Measurements from ENCODE around the gene LMBRD1. TPM values are rescaled to one million over a fixed set of nuclear protein-coding genes. Genes with fewer than 3 reads are reported as not detected.

The LMBRD1 gene
- polyA plus RNA-seq, 2 of the 4 experiments (the other 2 are of a cell fraction) = 14.1 to 23.8 TPM

DNA sequence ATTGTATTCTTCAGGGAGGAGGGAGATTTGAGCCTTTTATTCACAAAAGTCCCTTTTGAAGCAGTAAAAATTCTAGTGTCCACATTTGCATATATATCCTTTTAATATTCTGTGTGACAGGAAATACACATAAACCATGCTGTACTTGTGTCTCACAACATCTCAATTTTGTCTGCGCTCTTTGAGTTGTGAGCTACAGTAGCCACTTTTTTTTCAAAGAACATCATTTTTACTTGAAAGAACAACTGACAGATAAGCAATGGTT lies 21.3 kb downstream of the LMBRD1 start:
- H3K9me3 ChIP-seq = no peaks in the 10 kb centered on the region
- TF ChIP-seq EP300 (IDR thresholded peaks at IDR 0.05) (no peak), FOSL2 (IDR thresholded peaks at IDR 0.05) (no peak), FOSL2 (CRISPR knock-in tag; IDR thresholded peaks at IDR 0.05) (no peak), TP53 (CRISPR knock-in tag; IDR thresholded peaks at IDR 0.05) (no peak), POLR2AphosphoS2 (conservative IDR thresholded peaks at IDR 0.05; ENCODE audit: low read length) (no peak), RCOR1 (IDR thresholded peaks at IDR 0.05; ENCODE audit: low read depth, low read length) (no peak), JUN (IDR thresholded peaks at IDR 0.05) (no peak), GATA3 (IDR thresholded peaks at IDR 0.05; ENCODE audit: borderline replicate concordance) (no peak), FOSB (CRISPR knock-in tag; IDR thresholded peaks at IDR 0.05) (no peak), NR3C1 (IDR thresholded peaks at IDR 0.05) (no peak), TFCP2L1 (CRISPR knock-in tag; IDR thresholded peaks at IDR 0.05) (no peak), CEBPB (IDR thresholded peaks at IDR 0.05) (no peak), FOXS1 (CRISPR knock-in tag; IDR thresholded peaks at IDR 0.05) (no peak), MAZ (IDR thresholded peaks at IDR 0.05; ENCODE audit: borderline replicate concordance, low read depth, low read length) (no peak), ZNF302 (CRISPR knock-in tag; IDR thresholded peaks at IDR 0.05) (no peak), EHF (CRISPR knock-in tag; IDR thresholded peaks at IDR 0.05) (no peak), ZC3H11A (IDR thresholded peaks at IDR 0.05) (no peak)
- TF ChIP-seq, protein P1, sequence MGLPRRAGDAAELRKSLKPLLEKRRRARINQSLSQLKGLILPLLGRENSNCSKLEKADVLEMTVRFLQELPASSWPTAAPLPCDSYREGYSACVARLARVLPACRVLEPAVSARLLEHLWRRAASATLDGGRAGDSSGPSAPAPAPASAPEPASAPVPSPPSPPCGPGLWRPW (IDR thresholded peaks at IDR 0.05) = no peak
- TF ChIP-seq, protein P2, sequence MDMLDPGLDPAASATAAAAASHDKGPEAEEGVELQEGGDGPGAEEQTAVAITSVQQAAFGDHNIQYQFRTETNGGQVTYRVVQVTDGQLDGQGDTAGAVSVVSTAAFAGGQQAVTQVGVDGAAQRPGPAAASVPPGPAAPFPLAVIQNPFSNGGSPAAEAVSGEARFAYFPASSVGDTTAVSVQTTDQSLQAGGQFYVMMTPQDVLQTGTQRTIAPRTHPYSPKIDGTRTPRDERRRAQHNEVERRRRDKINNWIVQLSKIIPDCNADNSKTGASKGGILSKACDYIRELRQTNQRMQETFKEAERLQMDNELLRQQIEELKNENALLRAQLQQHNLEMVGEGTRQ (IDR thresholded peaks at IDR 0.05) = no peak
- 100% methylated on average over 1 of the region's 1 CpG for WGBS (ENCODE audit: missing lambda C conversion rate)
- H3K4me3 ChIP-seq = no peak overlapping the region
- FAIRE-seq (no peak), ATAC-seq (no peak), DNase-seq (ENCODE audit: low read depth in 1 of 2, low spot score in 1 of 2) (no peak)
- no peaks in the 10 kb centered on the region for H3K4me1 ChIP-seq
- no peak overlapping the region for H3K27ac ChIP-seq
- no peak overlapping the region for H3K4me2 ChIP-seq
- POLR2A ChIA-PET = no interaction called here
- CTCF ChIA-PET = no interaction called here

DNA sequence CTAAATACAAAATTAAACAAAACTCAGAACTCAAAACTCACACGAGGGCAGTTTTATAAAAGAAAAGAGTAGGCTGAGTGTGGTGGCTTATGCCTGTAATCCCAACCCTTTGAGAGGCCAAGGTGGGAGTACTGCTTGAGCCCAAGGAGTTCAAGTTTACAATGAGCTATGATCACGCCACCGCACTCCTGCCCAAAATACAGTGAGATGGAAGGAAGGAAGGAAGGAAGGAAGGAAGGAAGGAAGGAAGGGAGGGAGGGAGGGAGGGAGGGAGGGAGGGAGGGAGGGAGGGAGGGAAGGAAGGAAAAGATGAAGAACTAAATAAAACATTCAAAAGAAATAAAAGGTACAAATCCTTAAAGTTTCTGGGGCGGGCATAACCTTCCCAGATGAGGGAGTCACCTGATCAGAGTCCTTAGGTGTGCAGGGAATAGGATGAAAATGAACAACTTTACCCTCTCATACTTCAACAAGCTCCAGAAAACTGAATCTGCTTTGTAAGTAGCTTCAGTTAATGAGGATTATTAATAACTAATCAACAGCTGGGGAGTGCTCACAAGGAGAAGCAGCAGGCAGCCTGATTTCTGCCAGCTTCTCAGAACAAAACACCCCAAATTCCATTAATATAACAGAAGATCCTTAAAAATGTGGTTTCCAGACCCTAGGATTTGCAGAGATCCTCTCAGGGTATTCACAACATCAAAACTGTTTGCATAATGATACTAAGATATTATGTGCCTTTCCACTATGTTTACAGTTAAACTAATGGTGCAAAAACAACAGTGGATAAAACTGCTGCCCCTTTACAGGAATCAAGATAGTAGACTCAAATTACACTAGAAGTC lies 21.8 kb downstream of the LMBRD1 start:
- CTCF ChIA-PET = no interaction called here
- 94% methylated on average over 4 of the region's 4 CpGs for whole genome bisulfite sequencing (ENCODE audit: missing lambda C conversion rate)

DNA sequence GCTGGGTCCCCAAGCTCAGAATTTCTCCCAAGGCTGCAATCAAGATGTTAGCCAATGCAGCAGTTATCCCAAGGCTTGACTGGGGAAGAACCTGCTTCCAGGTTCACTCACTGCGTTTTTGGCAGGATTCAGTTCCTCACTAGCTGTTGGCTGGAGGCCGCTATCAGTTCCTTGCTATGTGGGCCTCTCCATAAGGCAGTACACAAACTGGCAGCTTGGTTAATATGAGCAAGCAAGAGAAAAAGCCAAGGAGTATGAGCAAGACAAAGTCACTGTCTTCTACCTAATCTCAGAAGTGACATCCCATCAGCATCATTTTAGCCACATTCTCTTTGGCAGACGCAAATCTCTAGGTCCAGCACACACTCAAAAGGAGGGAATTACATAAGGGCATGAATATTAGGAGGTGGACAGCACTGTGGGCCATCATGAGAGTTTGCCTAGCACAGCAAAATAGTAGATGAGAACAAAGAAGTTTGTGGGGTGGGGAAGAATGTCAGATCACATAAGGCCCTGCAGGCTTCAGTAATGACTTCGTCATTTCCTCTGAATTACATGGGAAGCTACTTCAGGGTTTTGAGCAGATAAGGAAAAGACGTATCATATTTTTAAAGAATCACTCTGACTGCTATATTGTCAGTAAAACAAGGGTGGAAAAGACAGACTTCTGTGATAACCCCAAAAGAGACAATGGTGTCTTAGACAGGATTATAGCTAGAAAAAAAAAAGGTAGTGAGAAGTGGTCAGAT lies 25.5 kb downstream of the LMBRD1 start:
- POLR2A ChIA-PET = no interaction called here
- Histone ChIP-seq H3K27ac (no peak overlapping the region), H3K4me1 (no peaks in the 10 kb centered on the region), H3K4me2 (no peak overlapping the region), H3K4me3 (no peak overlapping the region), H3K9me3 (no peaks in the 10 kb centered on the region)
- ATAC-seq = no peak
- WGBS (ENCODE audit: missing lambda C conversion rate) = 89% methylated on average over 3 of the region's 5 CpGs
- TF ChIP-seq FOSB (CRISPR knock-in tag; IDR thresholded peaks at IDR 0.05) = no peak
- TF ChIP-seq KDM1A (IDR thresholded peaks at IDR 0.05; ENCODE audit: low read depth) = no peak
- no peak for TF ChIP-seq TFCP2L1 (CRISPR knock-in tag; IDR thresholded peaks at IDR 0.05)
- TF ChIP-seq EHF (CRISPR knock-in tag; IDR thresholded peaks at IDR 0.05) = no peak
- no peak for TF ChIP-seq CBX8 (IDR thresholded peaks at IDR 0.05)
- TF ChIP-seq, protein P2 (IDR thresholded peaks at IDR 0.05) = no peak
- TF ChIP-seq JUN (IDR thresholded peaks at IDR 0.05) = no peak
- TF ChIP-seq, protein P3, sequence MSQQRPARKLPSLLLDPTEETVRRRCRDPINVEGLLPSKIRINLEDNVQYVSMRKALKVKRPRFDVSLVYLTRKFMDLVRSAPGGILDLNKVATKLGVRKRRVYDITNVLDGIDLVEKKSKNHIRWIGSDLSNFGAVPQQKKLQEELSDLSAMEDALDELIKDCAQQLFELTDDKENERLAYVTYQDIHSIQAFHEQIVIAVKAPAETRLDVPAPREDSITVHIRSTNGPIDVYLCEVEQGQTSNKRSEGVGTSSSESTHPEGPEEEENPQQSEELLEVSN (IDR thresholded peaks at IDR 0.05; ENCODE audit: borderline replicate concordance, low read depth) = no peak
- DNase-seq (ENCODE audit: low read depth in 1 of 2, low spot score in 1 of 2) = no peak
- CTCF ChIA-PET = no interaction called here
- FAIRE-seq = no peak

More for the DNA sequence above, 21.8 kb downstream of the LMBRD1 start:
- FAIRE-seq (no peak), ATAC-seq (no peak), DNase-seq (ENCODE audit: low read depth in 1 of 2, low spot score in 1 of 2) (no peak)
- TF ChIP-seq HOXA7 (CRISPR knock-in tag; IDR thresholded peaks at IDR 0.05) = no peak
- TF ChIP-seq, protein P4, sequence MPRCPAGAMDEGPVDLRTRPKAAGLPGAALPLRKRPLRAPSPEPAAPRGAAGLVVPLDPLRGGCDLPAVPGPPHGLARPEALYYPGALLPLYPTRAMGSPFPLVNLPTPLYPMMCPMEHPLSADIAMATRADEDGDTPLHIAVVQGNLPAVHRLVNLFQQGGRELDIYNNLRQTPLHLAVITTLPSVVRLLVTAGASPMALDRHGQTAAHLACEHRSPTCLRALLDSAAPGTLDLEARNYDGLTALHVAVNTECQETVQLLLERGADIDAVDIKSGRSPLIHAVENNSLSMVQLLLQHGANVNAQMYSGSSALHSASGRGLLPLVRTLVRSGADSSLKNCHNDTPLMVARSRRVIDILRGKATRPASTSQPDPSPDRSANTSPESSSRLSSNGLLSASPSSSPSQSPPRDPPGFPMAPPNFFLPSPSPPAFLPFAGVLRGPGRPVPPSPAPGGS (IDR thresholded peaks at IDR 0.05) = no peak
- Histone ChIP-seq H3K27ac (no peak overlapping the region), H3K4me3 (no peak overlapping the region), H3K4me2 (no peak overlapping the region), H3K9me3 (no peaks in the 10 kb centered on the region), H3K4me1 (no peaks in the 10 kb centered on the region)
- POLR2A ChIA-PET = no interaction called here
